ENCODE data around the gene MAFG. TPM values are rescaled to one million over a fixed set of nuclear protein-coding genes. Genes with fewer than 3 reads are reported as not detected.

The MAFG gene
- total and polyA plus RNA-seq, 2 of the 13 experiments (the other 11 are each of a cell fraction or from before 2014, with no cell fraction given), result 14.5 to 20.0 TPM

- TF ChIP-seq ZNF644 (CRISPR knock-in tag; IDR thresholded peaks at IDR 0.05; ENCODE audit: low read depth) (no peak), MAZ (IDR thresholded peaks at IDR 0.05; ENCODE audit: borderline replicate concordance, low read depth, low read length) (no peak), MAZ (CRISPR knock-in tag; IDR thresholded peaks at IDR 0.05; ENCODE audit: low read depth) (0 out of 2 replicates have a peak, but pooled peaks have one; percentile 13), ZNF224 (CRISPR knock-in tag; IDR thresholded peaks at IDR 0.05) (no peak), ZNF782 (CRISPR knock-in tag; IDR thresholded peaks at IDR 0.05; ENCODE audit: borderline replicate concordance) (no peak), EZH2 (conservative IDR thresholded peaks at IDR 0.05; ENCODE audit: low read depth, low read length) (no peak), ZBTB39 (CRISPR knock-in tag; IDR thresholded peaks at IDR 0.05) (no peak), MAX (IDR thresholded peaks at IDR 0.05) (peak; percentile 53), HMG20A (CRISPR knock-in tag; IDR thresholded peaks at IDR 0.05; ENCODE audit: borderline replicate concordance) (no peak), HOXA3 (CRISPR knock-in tag; IDR thresholded peaks at IDR 0.05) (peak; percentile 35; the same call in 1 of the 2 replicates), KLF13 (CRISPR knock-in tag; IDR thresholded peaks at IDR 0.05) (no peak), ZNF468 (CRISPR knock-in tag; IDR thresholded peaks at IDR 0.05) (no peak), ISX (CRISPR knock-in tag; conservative IDR thresholded peaks at IDR 0.05) (no peak), GLMP (CRISPR knock-in tag; IDR thresholded peaks at IDR 0.05; ENCODE audit: borderline replicate concordance) (no peak), TBX2 (CRISPR knock-in tag; IDR thresholded peaks at IDR 0.05; ENCODE audit: borderline replicate concordance) (no peak), ZNF558 (CRISPR knock-in tag; IDR thresholded peaks at IDR 0.05; ENCODE audit: borderline replicate concordance) (no peak; the same call in 1 of the 2 replicates), ZBTB43 (CRISPR knock-in tag; conservative IDR thresholded peaks at IDR 0.05) (peak; percentile 5; the same call in 1 of the 2 replicates), ZNF580 (CRISPR knock-in tag; IDR thresholded peaks at IDR 0.05; ENCODE audit: borderline replicate concordance, low read depth) (0 out of 2 replicates have a peak, but pooled peaks have one; percentile 18), ZNF678 (CRISPR knock-in tag; IDR thresholded peaks at IDR 0.05) (peak; percentile 55; the same call in 1 of the 2 replicates), IKZF4 (CRISPR knock-in tag; IDR thresholded peaks at IDR 0.05; ENCODE audit: borderline replicate concordance, low read depth, not compliant biosample characterization) (no peak), ZBTB3 (CRISPR knock-in tag; IDR thresholded peaks at IDR 0.05; ENCODE audit: borderline replicate concordance, low read depth) (no peak), ZNF512 (CRISPR knock-in tag; IDR thresholded peaks at IDR 0.05) (no peak)
Observed at GRCh38 chr17:81902023-81902652, 25.4 kb downstream of the MAFG start, which contains the start of gene NPB (continued).

Data from HepG2 (cell line).